ENCODE measurements around the gene DIDO1. TPM values are rescaled to one million over a fixed set of nuclear protein-coding genes. Genes with fewer than 3 reads are reported as not detected.

Gene DIDO1
- total RNA-seq, 2 donors from 2014 or later: 63.8 to 80.4 TPM

DNA sequence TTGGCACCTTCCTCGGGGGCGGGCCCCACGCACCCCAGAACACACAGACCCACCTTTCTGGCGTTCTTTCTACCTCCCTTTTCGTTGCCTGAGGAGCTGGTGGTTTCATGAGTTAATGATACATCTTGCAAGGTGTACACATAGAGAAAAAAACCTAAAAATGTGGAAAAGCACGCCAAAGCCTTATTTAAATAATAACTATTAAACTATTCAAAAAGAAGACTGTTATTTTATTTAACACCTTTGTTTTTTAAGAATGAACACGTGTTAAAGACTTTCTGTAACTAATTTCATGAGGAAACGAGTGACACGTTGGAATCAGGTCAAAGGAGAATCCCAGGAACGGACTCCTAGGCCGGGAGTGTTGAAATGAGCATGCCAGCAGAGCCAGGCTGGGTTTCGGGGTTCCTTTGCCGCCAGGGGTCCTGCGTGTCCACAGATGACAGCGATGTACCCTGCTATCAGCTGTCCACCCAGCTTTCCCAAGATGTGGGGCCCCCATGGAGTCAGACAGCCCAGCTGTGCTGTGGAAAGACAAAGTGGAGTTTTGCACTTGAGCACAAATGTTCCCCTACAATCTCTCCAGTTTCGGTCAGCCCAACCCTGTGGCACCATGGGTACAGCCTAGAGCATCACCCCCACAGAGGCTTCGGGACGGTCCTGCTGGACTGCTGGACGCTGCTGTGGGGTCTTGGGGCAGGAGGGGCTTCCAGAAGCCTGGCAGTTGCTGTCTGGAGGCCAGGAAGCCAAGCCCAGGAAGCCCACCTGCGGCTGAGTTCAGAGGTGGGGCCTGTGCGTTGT is 42.3 kb upstream of the DIDO1 start:
- Histone ChIP-seq H3K4me3 (no peak overlapping the region), H3K36me3 (no peaks in the 10 kb centered on the region), H3K27ac (no peak overlapping the region), H3K27me3 (replicated peaks; ENCODE audit: insufficient read depth) (no peaks in the 10 kb centered on the region), H3K4me1 (ENCODE audit: control insufficient read depth in 1 of 2, low read depth in 2 of 2) (peaks cover 6 to 11% of the 10 kb centered on the region in 2 donors), H3K9me3 (no peaks in the 10 kb centered on the region)
- DNase-seq (ENCODE audit: low spot score) (no peak), ATAC-seq (ENCODE audit: insufficient number of reproducible peaks, low FRiP score, low read depth) (no peak)
- TF ChIP-seq CTCF (IDR thresholded peaks at IDR 0.05): no peak

- Histone ChIP-seq H3K4me3 (no peak overlapping the region), H3K9me3 (no peaks in the 10 kb centered on the region), H3K4me1 (ENCODE audit: control insufficient read depth in 1 of 2, low read depth in 2 of 2) (peaks cover 3 to 5% of the 10 kb centered on the region in 2 donors), H3K27ac (no peak overlapping the region), H3K36me3 (no peaks in the 10 kb centered on the region), H3K27me3 (replicated peaks; ENCODE audit: insufficient read depth) (no peaks in the 10 kb centered on the region)
- ATAC-seq (ENCODE audit: insufficient number of reproducible peaks, low FRiP score, low read depth) (no peak), DNase-seq (ENCODE audit: low spot score) (no peak)
- no peak for TF ChIP-seq CTCF (IDR thresholded peaks at IDR 0.05)
Observed at GRCh38 chr20:62967628-62968351, 41.5 kb upstream of the DIDO1 start.

DNA sequence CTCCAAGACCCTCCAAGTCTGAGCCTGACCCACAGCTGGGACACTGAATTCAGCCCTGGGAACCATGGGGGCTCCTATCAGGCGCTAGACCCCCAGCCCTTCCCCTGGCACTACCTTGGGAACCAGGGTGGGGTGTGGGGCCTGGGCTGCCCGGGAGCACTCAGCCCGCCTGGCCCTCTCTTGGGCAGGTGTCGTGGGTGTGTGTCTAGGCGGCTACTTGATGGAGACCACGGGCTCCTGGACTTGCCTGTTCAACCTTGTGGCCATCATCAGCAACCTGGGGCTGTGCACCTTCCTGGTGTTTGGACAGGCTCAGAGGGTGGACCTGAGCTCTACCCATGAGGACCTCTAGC is 40.8 kb upstream of the DIDO1 start:
- H3K4me3 ChIP-seq: no peak overlapping the region
- DNase-seq (ENCODE audit: low spot score): no peak
- H3K27ac ChIP-seq: no peak overlapping the region
- no peaks in the 10 kb centered on the region for H3K27me3 ChIP-seq (replicated peaks; ENCODE audit: insufficient read depth)
- no peaks in the 10 kb centered on the region for H3K4me1 ChIP-seq (ENCODE audit: control insufficient read depth in 1 of 2, low read depth in 2 of 2)
- no peak for ATAC-seq (ENCODE audit: insufficient number of reproducible peaks, low FRiP score, low read depth)
- H3K9me3 ChIP-seq: no peaks in the 10 kb centered on the region
- H3K36me3 ChIP-seq: no peaks in the 10 kb centered on the region
- TF ChIP-seq CTCF (IDR thresholded peaks at IDR 0.05): no peak

DNA sequence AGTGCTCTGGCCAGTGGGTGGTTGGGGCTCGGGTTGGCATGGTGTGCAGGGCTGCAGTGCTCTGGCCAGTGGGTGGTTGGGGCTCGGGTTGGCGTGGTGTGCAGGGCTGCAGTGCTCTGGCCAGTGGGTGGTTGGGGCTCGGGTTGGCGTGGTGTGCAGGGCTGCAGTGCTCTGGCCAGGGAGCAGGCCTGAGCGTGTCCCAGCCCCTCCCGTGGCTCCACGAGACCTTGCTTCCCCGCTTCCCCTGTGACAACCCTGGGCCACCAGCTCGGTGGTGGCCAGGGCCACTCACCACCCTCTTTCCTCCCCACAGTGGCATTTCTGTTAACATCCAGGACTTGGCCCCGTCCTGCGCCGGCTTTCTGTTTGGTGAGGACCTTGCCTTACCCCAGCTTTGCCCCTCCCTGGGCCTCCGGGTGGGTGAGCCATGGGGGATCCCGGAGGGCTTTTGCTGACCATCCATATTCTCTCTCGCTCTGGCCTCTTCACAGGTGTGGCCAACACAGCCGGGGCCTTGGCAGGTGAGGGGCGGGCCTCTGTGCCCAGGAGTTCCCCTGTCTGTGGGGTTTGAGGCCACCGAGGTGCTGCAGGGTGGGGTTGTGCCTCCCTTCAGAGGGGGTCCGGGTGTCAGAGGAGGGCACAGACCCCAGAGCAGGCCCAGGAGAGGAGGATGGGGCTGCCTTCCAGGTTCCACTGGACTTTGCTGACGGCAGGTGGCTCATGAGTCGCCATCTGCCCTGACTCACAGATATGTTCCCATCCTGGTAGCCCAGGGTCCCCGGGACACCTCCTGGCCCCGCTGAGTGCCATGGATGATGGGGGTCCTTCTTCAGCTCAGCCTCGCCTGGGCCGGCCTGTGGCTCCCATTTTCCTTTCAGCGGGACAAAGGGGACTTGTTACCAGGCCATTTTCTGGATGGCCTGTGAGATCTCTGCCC is 40.2 kb upstream of the DIDO1 start:
- Histone ChIP-seq H3K36me3 (no peaks in the 10 kb centered on the region), H3K9me3 (no peaks in the 10 kb centered on the region), H3K27ac (no peak overlapping the region), H3K4me1 (ENCODE audit: control insufficient read depth in 1 of 2, low read depth in 2 of 2) (no peaks in the 10 kb centered on the region), H3K4me3 (no peak overlapping the region), H3K27me3 (replicated peaks; ENCODE audit: insufficient read depth) (no peaks in the 10 kb centered on the region)
- TF ChIP-seq CTCF (IDR thresholded peaks at IDR 0.05): no peak
- no peak for DNase-seq (ENCODE audit: low spot score)
- no peak for ATAC-seq (ENCODE audit: insufficient number of reproducible peaks, low FRiP score, low read depth)

GRCh38 chr20:62965363-62965771 is 39.1 kb upstream of the DIDO1 start:
- no peaks in the 10 kb centered on the region for H3K27me3 ChIP-seq (replicated peaks; ENCODE audit: insufficient read depth)
- H3K4me3 ChIP-seq: no peak overlapping the region
- no peak for TF ChIP-seq CTCF (IDR thresholded peaks at IDR 0.05)

More at GRCh38 chr20:62965363-62965771, 39.1 kb upstream of the DIDO1 start:
- Histone ChIP-seq H3K36me3 (no peaks in the 10 kb centered on the region), H3K27ac (no peak overlapping the region), H3K9me3 (no peaks in the 10 kb centered on the region), H3K4me1 (ENCODE audit: control insufficient read depth in 1 of 2, low read depth in 2 of 2) (no peaks in the 10 kb centered on the region)
- no peak for DNase-seq (ENCODE audit: low spot score)
- no peak for ATAC-seq (ENCODE audit: insufficient number of reproducible peaks, low FRiP score, low read depth)

Measured in thoracic aorta (tissue), 2 donors.